ENCODE measurements around the gene TSHZ1. TPM values are rescaled to one million over a fixed set of nuclear protein-coding genes. Genes with fewer than 3 reads are reported as not detected.

TSHZ1 gene
- total RNA-seq, 1 experiment from 2014 or later, result 5.6 TPM

DNA sequence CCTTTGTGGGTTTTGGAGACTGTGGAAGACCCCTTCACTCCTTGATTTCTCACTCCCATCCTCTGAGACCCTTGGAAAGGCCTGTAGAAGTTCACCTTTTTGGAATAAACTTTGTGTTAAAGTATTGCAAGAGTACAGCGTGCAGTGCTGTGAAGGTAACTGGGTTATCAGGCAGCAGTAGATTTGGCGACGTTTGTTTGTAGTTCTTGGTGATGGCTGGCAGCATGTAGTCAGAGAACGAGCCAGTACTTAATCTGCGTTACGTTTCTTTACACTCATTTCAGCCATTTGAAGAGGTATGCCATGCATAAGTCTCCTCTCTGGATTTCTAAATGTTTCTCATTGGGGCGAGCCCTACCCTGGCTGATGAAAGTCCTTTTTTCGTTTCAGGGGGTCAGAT, 64.6 kb downstream of the TSHZ1 start:
- ChIA-PET POLR2A (ENCODE audit: unreplicated experiment) (no interaction called here), CTCF (no interaction called here)
- Histone ChIP-seq H4K20me1 (ENCODE audit: low read length) (no peaks in the 10 kb centered on the region), H3F3A (ENCODE audit: low read length, unreplicated experiment) (no peaks in the 10 kb centered on the region), H3K36me3 (ENCODE audit: low read depth, low read length) (no peaks in the 10 kb centered on the region), H3K9me2 (replicated peaks; ENCODE audit: low read length) (no peaks in the 10 kb centered on the region), H3K4me2 (ENCODE audit: low read length) (no peak overlapping the region), H3K79me2 (ENCODE audit: low read length) (no peaks in the 10 kb centered on the region), H3K4me3 (ENCODE audit: low read length) (no peak overlapping the region), H3K9ac (ENCODE audit: low read length) (no peak overlapping the region), H3K27ac (ENCODE audit: low read length) (no peak overlapping the region), H3K9me3 (ENCODE audit: low read length) (no peaks in the 10 kb centered on the region), H2AFZ (ENCODE audit: low read length) (no peak overlapping the region), H3K4me1 (ENCODE audit: insufficient read depth, low read length) (peaks cover 3% of the 10 kb centered on the region), H3K27me3 (ENCODE audit: low read length) (no peaks in the 10 kb centered on the region)
- DNase-seq (no peak), ATAC-seq (no peak)
- intact Hi-C loops (cut with micrococcal nuclease), result no loop called here
- TF ChIP-seq EZH2 (IDR thresholded peaks at IDR 0.05; ENCODE audit: low read length, unreplicated experiment) (no peak), EZH2phosphoT487 (IDR thresholded peaks at IDR 0.05; ENCODE audit: borderline replicate concordance, low read length) (no peak)
- TF ChIP-seq, protein P1, sequence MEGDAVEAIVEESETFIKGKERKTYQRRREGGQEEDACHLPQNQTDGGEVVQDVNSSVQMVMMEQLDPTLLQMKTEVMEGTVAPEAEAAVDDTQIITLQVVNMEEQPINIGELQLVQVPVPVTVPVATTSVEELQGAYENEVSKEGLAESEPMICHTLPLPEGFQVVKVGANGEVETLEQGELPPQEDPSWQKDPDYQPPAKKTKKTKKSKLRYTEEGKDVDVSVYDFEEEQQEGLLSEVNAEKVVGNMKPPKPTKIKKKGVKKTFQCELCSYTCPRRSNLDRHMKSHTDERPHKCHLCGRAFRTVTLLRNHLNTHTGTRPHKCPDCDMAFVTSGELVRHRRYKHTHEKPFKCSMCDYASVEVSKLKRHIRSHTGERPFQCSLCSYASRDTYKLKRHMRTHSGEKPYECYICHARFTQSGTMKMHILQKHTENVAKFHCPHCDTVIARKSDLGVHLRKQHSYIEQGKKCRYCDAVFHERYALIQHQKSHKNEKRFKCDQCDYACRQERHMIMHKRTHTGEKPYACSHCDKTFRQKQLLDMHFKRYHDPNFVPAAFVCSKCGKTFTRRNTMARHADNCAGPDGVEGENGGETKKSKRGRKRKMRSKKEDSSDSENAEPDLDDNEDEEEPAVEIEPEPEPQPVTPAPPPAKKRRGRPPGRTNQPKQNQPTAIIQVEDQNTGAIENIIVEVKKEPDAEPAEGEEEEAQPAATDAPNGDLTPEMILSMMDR (conservative IDR thresholded peaks at IDR 0.05; ENCODE audit: low read depth, low read length), result no peak
- BruUV-seq (replicated peaks), result no TSS peak

DNA sequence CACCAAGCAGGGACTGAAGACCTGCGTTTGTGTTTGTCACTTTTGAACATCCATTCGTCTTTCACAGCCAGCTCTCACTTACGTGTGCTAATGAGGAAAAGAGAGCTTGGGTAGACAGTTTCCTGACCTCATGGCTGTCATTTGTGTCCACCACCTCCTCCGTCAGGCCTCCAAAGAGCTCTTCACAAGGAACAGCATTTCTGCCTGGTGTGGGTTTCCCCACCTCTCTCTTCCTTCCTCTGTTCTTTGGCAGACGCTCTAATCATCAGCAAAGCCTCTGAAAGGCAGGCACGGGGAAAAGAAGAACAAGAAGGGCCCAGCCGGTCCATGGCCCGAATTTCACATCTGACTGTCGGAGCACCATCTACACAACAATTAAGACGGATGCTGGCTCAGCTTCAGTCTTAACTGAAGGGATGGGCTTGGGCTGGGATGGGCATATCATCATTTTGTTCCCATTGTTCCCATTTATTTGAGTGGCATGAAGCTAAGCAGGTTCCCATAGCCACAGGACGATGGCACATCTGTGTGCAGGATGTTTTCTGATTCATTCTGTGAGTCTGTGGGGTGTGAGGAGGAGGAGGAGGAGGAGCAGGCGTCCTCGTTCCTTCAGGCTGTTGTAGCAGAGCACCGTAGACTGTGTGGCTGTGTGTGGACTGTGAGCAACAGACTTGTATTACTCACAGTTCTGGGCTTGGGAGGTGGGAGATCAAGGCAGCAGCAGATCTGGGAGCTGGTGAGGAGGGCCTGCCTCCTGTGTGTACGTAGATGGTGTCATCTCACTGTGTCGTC, 66.4 kb downstream of the TSHZ1 start:
- no peaks in the 10 kb centered on the region for H3K9me3 ChIP-seq (ENCODE audit: low read length)
- BruUV-seq (replicated peaks), result no TSS peak
- H3K36me3 ChIP-seq (ENCODE audit: low read depth, low read length), result no peaks in the 10 kb centered on the region
- no peaks in the 10 kb centered on the region for H3F3A ChIP-seq (ENCODE audit: low read length, unreplicated experiment)
- H3K4me1 ChIP-seq (ENCODE audit: insufficient read depth, low read length), result peaks cover 10% of the 10 kb centered on the region
- ChIA-PET POLR2A (ENCODE audit: unreplicated experiment) (no interaction called here), CTCF (no interaction called here)
- TF ChIP-seq EZH2phosphoT487 (IDR thresholded peaks at IDR 0.05; ENCODE audit: borderline replicate concordance, low read length) (no peak), EZH2 (IDR thresholded peaks at IDR 0.05; ENCODE audit: low read length, unreplicated experiment) (no peak)
- TF ChIP-seq, protein P1 (conservative IDR thresholded peaks at IDR 0.05; ENCODE audit: low read depth, low read length), result no peak
- ATAC-seq (no peak), DNase-seq (no peak)
- H3K9me2 ChIP-seq (replicated peaks; ENCODE audit: low read length), result no peaks in the 10 kb centered on the region
- no peaks in the 10 kb centered on the region for H3K79me2 ChIP-seq (ENCODE audit: low read length)
- no peak overlapping the region for H3K4me2 ChIP-seq (ENCODE audit: low read length)
- no peaks in the 10 kb centered on the region for H3K27me3 ChIP-seq (ENCODE audit: low read length)
- intact Hi-C loops (cut with micrococcal nuclease), result no loop called here
- no peaks in the 10 kb centered on the region for H4K20me1 ChIP-seq (ENCODE audit: low read length)
- H3K9ac ChIP-seq (ENCODE audit: low read length), result no peak overlapping the region
- no peak overlapping the region for H3K27ac ChIP-seq (ENCODE audit: low read length)
- H2AFZ ChIP-seq (ENCODE audit: low read length), result no peak overlapping the region
- H3K4me3 ChIP-seq (ENCODE audit: low read length), result no peak overlapping the region

DNA sequence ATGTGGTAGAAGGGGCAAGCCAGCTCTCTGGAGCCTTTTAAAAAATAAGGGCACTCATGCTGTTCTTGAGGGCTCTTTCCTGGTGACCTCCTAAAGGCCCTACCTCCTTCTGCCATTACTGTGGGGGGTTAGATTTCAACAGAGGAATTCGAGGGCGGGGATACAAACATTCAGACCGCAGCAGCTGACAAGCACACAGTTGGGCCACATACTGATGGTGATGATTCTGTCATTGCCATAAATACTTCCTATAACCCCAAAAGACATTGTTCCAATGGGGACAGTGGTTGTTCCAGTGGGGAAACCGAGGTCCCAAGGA, 67.0 kb downstream of the TSHZ1 start:
- Histone ChIP-seq H3K79me2 (ENCODE audit: low read length) (no peaks in the 10 kb centered on the region), H3K9me2 (replicated peaks; ENCODE audit: low read length) (no peaks in the 10 kb centered on the region), H3K36me3 (ENCODE audit: low read depth, low read length) (no peaks in the 10 kb centered on the region), H3K9ac (ENCODE audit: low read length) (no peak overlapping the region), H2AFZ (ENCODE audit: low read length) (no peak overlapping the region), H3K4me1 (ENCODE audit: insufficient read depth, low read length) (peaks cover 10% of the 10 kb centered on the region), H4K20me1 (ENCODE audit: low read length) (no peaks in the 10 kb centered on the region), H3K27ac (ENCODE audit: low read length) (no peak overlapping the region), H3K4me2 (ENCODE audit: low read length) (no peak overlapping the region), H3K27me3 (ENCODE audit: low read length) (no peaks in the 10 kb centered on the region), H3K4me3 (ENCODE audit: low read length) (no peak overlapping the region), H3F3A (ENCODE audit: low read length, unreplicated experiment) (no peaks in the 10 kb centered on the region), H3K9me3 (ENCODE audit: low read length) (no peaks in the 10 kb centered on the region)
- DNase-seq (no peak), ATAC-seq (no peak)
- TF ChIP-seq, protein P1 (conservative IDR thresholded peaks at IDR 0.05; ENCODE audit: low read depth, low read length), result no peak
- TF ChIP-seq EZH2 (IDR thresholded peaks at IDR 0.05; ENCODE audit: low read length, unreplicated experiment) (no peak), EZH2phosphoT487 (IDR thresholded peaks at IDR 0.05; ENCODE audit: borderline replicate concordance, low read length) (no peak)
- ChIA-PET CTCF (no interaction called here), POLR2A (ENCODE audit: unreplicated experiment) (no interaction called here)
- BruUV-seq (replicated peaks), result no TSS peak
- intact Hi-C loops (cut with micrococcal nuclease), result no loop called here

Data from PC-3 (cell line).